Mucosa of gallbladder (tissue), 1 donor: ENCODE measurements around the gene FJX1. TPM values are rescaled to one million over a fixed set of nuclear protein-coding genes. Genes with fewer than 3 reads are reported as not detected.
"Not testable (repeated sequence)": the region's sequence is repeated elsewhere in the genome, so short reads cannot be mapped to it uniquely, and the experiment has no call there.

Experiments
- DNase-seq: peaks from one replicate; pipeline ENCODE4 v3.0.0-alpha.2; 2020; ENCODE audit warnings: low spot score
- total RNA-seq: library from RNA; stranded (reverse); gene quantifications from one replicate; pipeline ENCODE4 v1.2.1, GENCODE V29; 2021
- donor health status: DM: no; HTN: no; CAD: no.

FJX1 gene
- total RNA-seq, 1 donor from 2014 or later: 1.9 TPM

DNA sequence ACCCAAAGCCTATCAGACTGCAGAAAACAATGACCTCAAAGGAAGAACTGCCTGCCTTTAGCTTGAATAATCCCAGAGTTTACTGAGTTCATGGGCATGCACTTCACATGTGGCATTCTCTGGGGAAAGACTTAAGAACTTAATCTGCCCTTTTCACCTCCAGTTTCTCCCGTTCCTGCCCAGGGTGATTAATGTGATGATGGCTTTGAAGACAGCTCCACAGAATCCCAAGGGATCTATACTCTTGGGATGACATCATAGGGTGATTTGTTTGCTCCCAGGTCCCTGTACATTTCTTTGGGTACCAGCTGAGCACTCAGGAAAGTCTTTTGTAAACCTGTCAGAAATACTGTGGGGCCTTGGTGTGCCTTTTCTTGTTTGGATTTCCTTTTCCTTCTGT lies 14.0 kb downstream of the FJX1 start:
- DNase-seq: no peak

GRCh38 chr11:35633827-35634423 lies 15.7 kb downstream of the FJX1 start:
- DNase-seq: no peak

DNA sequence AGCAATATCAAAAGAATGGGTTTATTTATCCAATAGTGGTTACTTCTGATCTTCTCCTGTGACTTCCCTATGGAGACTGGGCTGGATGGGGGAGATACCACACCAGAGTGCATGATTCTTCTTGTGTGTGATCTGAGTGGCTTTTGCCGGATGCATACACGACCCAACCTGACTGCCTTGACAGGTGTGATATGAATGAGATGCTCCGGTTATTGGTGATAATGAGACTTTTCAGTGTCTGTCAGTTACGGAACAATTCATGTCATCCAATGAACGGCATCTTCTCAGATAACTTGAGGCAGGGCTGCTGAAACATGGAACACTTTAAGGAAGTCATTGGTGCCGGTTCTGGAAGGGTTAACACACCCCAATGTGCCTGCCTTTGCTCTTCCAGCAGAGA lies 17.7 kb downstream of the FJX1 start:
- no peak for DNase-seq

- DNase-seq: no peak
These were observed 21.4 kb downstream of the FJX1 start for GRCh38 chr11:35639591-35640179.

DNA sequence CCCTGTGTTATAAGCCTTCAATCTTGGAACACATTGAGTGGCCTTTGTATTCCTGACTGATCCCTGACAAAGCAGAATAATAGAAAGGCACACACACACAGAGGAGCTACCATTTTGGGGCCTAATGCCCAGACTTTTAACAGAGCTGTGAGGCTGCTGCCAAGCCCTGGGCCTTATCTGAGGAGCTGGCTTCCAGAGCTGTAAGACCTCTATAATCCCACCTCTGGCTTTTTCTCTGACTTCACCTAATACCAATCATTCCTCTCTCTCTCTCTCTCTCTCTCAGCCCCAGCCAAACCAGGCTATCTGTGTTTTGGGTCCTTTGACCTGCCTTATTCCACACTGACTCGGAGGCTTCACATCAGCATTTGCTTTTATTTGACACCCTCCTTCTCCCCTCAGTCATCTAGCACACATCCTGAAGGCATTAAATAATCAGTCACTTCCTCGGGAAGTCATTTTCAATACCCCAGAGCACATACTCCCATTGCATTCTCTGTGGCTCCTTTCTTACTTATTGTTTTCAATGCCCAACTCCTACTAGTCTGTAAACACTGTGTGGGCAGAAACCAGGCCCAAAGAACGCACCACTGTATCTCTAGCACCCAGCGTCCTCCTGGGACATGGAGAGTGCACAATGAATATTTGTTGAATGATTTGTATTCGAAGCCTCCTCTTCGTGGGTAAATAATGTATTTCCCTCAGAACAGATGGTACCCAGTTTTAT lies 23.1 kb downstream of the FJX1 start:
- DNase-seq: no peak

DNA sequence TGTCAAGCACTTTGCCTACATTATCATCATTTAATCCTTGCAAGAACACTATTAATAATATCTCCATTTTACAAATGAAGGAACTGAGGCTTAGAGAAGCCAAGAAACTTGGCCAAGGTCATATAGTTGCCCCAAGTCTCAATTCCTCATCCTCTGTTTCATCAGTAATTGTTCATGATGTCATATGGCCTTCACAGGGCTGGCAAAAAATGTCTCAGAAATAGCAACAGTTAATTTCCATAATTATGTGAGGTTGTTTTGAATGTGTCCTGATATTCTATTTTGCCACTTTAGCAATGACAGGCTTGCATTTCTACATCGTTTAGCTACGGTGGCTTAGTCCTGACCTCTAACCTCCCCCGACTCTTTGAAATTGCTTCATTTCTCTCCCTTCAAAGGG lies 23.7 kb downstream of the FJX1 start:
- DNase-seq: no peak

DNA sequence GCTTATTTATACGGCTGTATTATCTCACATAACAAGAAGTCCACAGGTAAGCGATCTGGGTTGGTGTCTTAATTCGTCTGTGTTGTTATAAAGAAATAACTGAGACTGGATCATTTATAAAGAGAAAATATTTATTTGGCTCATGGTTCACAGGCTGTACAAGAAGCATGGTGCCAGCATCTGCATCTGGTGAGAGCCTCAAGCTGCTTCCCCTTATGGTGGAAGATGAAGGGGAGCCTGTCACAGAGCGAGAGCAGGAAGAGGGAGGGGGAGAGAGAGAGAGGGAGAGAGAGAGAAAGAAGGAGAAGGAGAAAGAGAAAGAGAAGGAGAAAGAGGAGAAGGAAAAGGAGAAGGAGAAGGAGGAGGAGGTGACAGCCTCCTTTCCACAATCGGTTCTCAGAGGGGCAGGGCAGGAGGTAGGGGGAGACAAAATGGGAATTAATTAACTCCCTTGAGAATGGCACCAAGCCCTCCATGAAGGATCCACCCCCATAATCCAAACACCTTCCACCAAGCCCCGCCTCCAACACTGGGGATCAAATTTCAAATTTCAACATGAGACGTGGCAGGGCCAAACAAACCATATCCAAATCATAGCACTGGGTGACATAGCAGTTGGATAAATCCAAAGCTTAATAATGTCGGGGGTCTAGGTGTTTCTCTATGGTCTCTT lies 29.3 kb downstream of the FJX1 start:
- no peak for DNase-seq

DNA sequence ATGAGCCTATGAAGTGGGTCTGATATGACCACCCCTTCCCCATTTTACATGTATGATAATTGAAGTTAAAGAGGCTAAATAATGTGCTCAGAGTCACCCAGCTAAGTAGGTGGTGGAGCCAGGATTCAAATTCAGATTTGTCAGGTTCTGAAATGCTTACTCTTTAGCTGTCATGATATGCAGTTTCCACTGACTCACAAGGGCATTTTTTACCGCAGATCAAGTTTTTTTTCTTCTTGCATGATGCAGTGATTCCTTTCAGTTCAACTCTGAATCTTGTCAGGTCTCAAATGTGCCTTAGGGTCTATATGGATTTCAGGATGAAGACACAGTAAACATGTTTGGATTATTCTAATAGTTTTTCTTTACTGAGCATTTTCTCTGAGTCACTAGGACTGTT lies 31.7 kb downstream of the FJX1 start:
- no peak for DNase-seq

DNA sequence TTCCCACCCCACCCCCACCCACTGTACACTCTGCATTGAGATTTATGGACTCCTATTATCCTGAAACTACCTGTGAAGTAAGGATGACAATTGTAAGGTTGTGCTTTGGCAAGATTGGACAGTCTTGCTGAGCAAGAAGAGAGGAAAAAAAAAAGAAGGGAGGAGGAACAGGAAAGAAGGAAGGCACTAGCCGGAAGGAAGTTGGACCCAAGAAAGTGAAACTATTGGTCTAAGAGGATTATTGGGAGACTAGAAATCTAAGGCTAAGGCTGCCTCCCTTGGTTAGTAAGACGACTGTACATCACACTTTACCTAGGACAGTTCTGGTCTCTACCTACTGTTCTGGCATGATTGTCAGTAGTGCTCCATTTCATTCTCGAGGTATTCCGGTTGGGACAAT lies 32.2 kb downstream of the FJX1 start:
- DNase-seq: no peak

GRCh38 chr11:35651263-35651662 lies 33.0 kb downstream of the FJX1 start:
- no peak for DNase-seq

DNA sequence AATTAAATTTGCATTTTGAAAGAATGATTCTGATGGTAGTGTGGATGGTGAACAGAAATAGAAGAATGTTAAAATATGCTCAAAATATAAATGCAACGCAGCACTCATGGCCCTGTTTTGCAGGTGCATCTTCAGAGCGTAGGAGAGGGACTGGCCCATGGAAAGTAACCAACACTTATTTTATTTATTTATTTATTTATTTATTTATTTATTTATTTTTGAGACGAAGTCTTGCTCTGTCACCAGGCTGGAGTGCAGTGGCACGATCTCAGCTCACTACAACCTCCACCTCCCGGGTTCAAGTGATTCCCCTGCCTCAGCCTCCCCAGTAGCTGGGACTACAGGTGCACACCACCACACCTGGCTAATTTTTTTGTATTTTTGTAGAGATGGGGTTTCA lies 34.5 kb downstream of the FJX1 start:
- DNase-seq: not testable (repeated sequence)

DNA sequence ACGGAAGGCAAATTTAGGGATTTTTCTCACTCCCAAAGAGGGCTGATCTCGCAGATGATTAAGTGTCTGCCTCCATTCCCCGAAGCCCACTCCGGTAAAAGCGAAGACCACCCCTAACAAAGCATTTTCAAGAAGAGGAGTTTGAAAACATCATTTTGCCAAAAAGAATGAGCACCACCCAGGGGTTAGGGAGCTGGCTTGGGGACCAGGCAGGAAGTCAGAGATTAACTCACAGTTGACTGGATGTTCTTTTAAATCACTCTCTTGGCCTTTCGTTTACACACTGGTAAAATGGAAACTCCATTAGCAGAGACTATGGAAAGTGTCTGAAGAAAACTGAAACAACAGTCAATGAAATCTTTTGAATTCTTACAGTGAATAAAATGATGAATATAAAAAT lies 36.5 kb downstream of the FJX1 start:
- DNase-seq: no peak

DNA sequence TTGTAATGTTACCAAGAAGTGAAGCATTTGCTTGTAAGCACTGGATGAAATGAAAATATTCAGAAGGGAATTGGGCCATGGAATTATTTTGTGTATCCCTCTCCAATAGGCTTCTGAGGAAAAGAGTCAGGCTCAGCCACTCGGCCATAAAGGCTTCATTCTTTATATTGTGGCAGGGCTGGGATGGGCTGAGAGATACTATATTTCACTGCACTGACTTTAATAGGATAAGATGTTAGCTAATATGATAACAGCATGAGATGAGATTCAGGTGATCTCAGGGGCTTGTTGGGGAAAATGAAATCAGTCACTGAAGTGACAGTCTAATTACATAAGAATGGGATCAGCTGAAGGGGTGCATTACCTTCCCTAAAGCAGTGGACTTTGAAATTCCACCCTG lies 37.0 kb downstream of the FJX1 start:
- no peak for DNase-seq

GRCh38 chr11:35655856-35656255 lies 37.6 kb downstream of the FJX1 start:
- no peak for DNase-seq

- DNase-seq: no peak
These were observed 40.0 kb downstream of the FJX1 start for GRCh38 chr11:35658020-35658948.

DNA sequence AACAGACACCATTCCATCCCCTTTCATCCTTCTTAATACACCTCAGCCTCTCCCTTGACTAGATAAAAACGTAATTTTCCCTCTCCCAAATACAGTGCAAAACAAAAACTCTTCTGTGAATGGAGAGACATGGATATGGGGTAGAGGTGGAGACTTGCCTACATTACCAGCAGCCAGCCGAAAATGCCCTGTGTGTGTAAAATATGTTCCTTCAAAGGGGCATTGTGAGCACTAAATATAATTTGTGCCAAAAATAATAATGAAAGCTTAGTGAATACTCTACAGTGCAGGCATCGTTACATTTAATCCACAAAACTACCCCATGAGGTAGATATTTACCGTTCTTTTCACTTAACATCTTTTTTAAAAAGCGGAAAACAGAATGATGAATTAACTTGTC lies 43.3 kb downstream of the FJX1 start:
- DNase-seq: no peak

DNA sequence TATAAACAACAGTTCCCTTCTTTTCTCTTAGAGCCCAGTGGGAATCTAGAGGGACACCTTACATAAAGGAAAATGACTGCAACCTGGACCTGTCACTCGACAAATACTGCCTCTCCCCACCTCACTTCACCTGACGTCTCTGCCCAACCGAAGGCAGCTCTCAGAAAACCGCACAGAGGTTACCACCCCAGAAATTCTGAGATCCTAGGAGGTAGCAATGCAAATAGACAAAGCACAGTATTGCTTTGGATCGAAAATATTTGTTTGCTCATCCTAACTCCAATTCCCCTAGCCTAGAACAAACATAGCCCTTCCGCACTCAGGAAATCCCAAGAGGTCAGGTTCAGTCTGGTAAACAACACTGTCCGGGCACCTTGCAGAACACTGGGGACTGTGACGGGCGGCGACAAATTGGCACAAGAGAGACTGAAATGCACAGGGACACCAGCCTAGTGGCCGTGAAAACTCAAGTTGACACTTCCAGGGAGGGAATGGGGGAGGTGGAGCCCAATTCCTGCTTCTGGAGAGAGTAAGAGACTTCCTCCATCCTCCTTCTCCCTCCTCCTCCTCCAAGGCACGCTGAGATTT lies 43.9 kb downstream of the FJX1 start:
- DNase-seq: no peak

- DNase-seq: peak; percentile 85
These were observed 44.6 kb downstream of the FJX1 start, which contains the start of gene TRIM44 for GRCh38 chr11:35662649-35663407. Gene TRIM44 (plus strand): TSS chr11:35662775. CDS start chr11:35663112, 337 bp downstream.

GRCh38 chr11:35663408-35663702 lies 45.1 kb downstream of the FJX1 start:
- DNase-seq: no peak

DNA sequence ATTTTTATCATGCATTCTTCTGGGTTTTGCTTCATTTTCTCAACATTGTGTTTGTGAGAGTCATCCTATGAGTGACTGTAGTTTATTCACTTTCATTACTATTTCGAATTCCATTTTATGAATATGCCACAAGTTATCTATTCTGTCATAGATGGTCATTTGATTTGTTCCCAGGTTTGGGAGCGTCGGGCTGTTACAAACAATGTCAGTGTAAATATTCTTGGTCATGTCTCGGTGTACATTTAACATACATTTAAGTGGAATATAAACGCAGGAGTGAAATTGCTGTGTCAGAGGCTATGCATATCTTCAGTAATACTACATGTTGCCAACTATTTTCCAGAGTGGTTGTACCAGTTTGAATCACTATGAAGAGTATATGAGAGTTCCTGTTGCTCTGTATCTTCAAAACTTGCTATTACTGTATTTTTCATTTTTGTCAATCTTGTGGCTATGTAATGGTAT lies 46.7 kb downstream of the FJX1 start:
- no peak for DNase-seq

DNA sequence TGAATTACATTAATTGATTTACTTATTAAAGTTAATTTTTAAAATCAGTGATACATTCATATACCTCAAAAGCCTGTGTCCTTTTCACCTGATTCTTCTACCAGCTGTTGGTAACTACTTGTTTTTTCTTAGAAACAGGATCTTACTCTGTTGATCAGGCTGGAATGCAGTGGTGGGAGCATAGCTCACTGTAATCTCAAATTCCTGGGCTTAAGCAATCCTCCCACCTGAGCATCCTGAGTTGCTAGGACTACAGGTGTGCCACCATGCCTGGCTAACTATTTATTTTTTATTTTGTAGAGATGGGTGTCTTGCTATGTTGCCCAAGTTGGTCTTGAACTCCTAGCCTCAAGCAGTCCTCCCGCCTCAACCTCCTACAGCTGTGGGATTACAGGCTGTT lies 49.0 kb downstream of the FJX1 start:
- no peak for DNase-seq
